GM21515 (cell line): ENCODE data around the gene SMOC1.

Source experiments
- ATAC-seq: cut with Tn5 transposase; IDR thresholded peaks from one replicate; pipeline ENCODE4 v1.9.1; 2021; ENCODE audit not compliant: unreplicated experiment

SMOC1 gene

GRCh38 chr14:69937367-69938081, 58.3 kb downstream of the SMOC1 start:
- no peak for ATAC-seq

DNA sequence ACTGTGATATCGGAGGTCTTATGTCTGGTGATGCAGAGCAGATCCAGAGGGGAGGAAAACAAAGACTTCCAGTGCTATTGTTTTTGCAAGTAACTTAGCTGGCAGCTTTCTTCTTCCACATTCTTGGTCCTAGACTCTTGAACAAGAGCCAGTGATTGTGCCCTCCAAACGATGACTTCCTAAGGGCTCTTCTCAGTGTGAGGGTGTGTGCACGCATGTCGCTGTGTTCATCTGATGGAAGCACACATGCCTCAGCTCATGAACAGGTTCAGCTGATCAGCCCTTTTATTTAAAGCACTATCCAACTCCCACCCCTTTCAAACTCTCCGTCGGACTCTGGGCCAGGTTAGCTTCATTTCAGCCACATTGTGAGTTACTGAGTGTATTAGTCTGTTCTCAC, 59.5 kb downstream of the SMOC1 start:
- no peak for ATAC-seq

DNA sequence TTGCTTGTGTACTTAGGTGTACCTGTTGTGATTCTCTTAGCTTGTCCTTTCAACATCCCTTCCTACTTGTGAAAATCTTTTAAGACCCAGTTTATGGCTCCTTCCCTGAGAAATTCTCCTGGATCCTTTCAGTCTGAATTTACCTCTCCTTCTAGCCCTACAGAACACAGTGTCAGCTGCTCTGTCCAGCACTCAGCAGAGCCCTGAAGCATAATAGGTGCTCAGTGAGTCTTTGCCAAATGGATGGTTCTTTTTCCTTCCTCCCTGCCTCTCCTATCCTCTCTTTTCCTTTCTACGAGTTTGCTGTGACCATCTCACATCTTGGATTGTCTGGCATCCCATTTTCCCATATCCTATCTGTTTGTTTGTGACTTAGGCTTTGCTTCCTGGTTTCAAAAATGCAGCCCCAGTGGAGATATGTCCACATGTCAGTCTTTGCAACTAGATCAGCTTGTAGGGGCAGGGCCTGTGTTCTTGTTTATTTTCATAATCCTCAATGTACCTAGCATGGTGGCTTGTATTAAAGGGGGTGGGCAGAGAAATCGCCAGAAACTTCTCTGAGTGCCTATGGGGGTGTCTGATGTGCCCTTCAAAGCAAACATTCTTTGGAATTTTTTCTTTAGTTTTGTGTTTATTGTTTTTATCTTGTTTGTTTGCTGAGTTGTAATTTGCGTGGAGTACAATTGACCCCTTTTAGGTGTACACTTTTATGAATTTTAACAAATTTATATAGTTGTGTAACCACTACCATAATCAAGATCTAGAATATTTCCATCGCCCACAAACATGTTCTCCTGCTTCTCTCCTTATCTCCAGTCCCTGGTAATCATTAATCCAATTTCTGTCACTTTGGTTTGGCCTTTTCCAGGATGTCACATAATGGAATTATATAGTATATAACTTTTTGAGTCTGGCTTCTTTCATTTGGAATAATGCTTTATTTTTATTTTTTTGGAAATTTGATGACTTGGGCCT, 62.8 kb downstream of the SMOC1 start:
- ATAC-seq: no peak

- ATAC-seq: no peak
Measured at GRCh38 chr14:69943084-69943780, 64.0 kb downstream of the SMOC1 start.

DNA sequence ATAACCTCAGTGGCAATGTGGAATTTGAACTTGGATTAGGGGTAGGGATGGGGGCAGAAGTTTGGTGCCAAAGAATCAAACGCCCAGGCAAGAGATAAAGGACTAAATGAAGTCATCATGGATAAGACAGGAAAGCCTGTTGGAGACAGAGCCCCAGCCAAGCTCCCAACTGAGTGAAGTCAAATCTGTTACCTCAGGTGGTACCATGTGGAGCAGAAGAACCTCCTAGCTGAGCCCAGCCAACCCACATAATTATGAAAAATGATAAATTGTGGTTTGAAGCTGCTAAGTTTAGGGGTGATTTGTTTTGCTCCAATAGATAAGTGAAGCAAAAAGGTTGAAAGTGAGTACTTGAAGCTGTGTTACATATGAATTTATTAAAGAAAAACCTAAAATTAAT, 66.1 kb downstream of the SMOC1 start:
- no peak for ATAC-seq

- no peak for ATAC-seq
Measured at GRCh38 chr14:69945912-69946311, 66.7 kb downstream of the SMOC1 start.

- no peak for ATAC-seq
Measured at GRCh38 chr14:69948351-69948750, 69.1 kb downstream of the SMOC1 start.

GRCh38 chr14:69951263-69951662, 72.0 kb downstream of the SMOC1 start:
- no peak for ATAC-seq

DNA sequence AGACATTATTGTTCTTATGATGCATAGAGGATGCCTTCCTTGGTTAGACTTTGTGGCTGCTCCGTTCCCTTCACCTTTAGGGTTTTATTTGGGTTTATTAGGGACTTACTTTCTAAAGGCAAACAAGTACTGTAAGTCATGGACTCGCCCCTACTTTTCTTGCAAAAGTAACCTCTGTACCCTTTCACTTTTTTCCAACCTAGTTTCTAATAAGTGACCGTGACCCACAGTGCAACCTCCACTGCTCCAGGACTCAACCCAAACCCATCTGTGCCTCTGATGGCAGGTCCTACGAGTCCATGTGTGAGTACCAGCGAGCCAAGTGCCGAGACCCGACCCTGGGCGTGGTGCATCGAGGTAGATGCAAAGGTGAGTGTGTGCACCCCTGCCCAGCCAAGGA, 72.7 kb downstream of the SMOC1 start:
- ATAC-seq: no peak

- ATAC-seq: no peak
Measured at GRCh38 chr14:69953266-69953915, 74.2 kb downstream of the SMOC1 start.

GRCh38 chr14:69955855-69956845, 76.9 kb downstream of the SMOC1 start:
- ATAC-seq: no peak

DNA sequence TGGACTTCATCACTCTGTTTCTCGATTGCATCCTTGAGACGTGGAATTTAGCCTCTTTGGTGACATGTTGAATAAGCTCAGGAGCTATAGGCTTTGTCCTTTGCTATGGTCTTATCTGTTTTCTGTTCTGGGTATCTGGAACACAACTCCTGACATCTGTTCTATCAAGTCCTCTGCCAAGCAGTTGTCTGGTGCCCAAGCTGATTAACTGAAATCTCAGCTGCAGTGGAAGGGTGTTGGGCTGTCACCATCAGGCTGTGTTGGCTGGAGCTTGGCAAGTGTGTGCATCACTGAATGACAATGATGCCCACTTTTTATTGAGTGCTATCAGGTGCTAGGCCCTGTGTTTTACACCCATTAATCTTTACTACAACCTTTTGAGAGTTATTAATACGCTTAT, 77.8 kb downstream of the SMOC1 start:
- ATAC-seq: no peak

DNA sequence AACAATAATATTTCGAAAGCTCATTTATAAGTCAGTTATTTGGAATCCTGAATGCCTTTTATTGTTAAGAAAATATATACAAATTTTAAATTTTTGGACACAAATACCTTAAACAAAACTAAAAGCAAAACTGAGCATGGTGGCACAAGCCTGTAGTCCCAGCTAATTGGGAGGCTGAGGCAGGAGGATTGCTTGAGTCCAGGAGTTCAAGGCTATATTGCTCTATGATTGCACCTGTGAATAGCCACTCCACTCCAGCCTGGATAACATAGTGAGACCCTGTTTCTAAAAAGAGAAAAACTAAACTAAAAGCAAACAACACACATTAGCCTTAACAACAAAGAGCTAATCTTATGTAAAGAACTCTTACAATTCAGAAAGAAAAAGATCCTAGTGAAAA, 78.8 kb downstream of the SMOC1 start:
- ATAC-seq: no peak

GRCh38 chr14:69959136-69959535, 79.9 kb downstream of the SMOC1 start:
- no peak for ATAC-seq

DNA sequence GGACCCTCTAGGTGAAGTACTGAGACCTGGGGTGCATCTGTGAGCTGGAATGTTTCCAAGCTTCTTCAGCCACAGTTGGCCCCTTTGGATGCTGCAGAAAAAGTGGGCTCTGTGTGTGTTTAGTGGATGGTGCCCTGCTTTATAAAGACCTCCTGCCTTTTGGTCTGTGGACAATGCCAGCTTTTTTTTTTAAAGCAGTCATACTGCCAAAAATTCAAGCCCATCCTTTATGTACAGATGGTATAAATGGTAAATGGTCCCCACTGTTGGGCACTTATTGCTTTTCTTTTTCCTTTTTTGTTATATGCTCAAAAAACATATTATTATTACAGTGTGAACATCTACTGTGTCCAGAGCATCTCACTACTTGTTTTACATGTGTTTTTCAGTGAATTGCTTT, 81.1 kb downstream of the SMOC1 start:
- ATAC-seq: no peak

DNA sequence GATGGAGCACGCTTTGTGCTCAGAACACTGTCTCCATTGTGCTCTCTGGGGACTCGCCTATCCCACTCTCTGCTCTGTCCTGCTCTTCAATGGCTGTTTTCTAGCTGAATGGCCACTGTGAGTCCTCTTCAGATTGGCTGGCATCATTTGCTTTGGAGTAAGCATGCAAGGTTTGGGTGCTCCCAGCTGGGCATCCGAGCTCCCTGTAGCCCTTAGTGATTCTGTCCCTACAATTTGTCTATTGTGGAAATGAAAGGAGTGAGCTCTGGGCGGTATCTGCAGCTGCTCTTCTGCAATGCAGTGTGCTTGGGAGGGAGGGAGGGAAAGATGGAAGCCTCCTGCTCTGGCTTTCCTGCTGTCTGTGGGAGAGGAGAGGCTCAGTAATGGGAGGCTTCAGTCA, 84.8 kb downstream of the SMOC1 start:
- ATAC-seq: no peak

GRCh38 chr14:69964841-69965240, 85.6 kb downstream of the SMOC1 start:
- ATAC-seq: no peak

- no peak for ATAC-seq
Measured at GRCh38 chr14:69968132-69968531, 88.9 kb downstream of the SMOC1 start.

GRCh38 chr14:69968681-69969080, 89.5 kb downstream of the SMOC1 start:
- ATAC-seq: no peak

DNA sequence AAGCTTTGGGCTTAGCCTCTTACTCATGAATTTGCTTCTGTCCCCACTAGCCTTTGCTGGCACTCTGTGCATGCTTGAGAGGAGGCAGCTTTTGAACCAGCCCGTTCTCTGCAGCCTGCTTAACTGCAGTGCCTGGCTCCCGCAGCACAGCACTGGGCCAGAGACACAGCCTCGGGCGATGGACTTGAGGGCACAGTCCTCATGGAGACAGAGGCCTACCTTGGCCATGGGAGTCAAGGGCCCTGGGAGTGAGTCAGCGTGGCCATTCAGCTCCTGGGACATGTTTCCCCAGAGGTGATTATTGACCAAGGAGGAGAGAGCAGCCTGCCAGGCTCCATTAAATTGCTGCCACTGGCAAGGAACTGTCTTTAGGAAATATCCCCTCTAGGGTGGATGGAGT, 93.5 kb downstream of the SMOC1 start:
- no peak for ATAC-seq
